Esophagus muscularis mucosa (tissue), 3 donors: ENCODE measurements around the gene PRR12.

ENCODE experiments used
- POLR2A ChIP-seq: fragments of 450-650 bp; IDR thresholded peaks from one replicate; pipeline ENCODE4 v1.6.1; 2017; ENCODE audit warnings: antibody characterized with exemption, moderate library complexity, mild to moderate bottlenecking, low read depth
- TF ChIP-seq, protein P1 (sequence below), 3 experiments: fragments of 200-600 bp in 2 of 3; fragments of 450-650 bp in 1 of 3; sonication (generic) in 2 of 3; IDR thresholded peaks; one replicate each; pipeline ENCODE4 v1.5.1; 2017 to 2019; ENCODE audit warnings: antibody characterized with exemption in 3 of 3, mild to moderate bottlenecking in 2 of 3, moderate library complexity in 1 of 3

DNA sequence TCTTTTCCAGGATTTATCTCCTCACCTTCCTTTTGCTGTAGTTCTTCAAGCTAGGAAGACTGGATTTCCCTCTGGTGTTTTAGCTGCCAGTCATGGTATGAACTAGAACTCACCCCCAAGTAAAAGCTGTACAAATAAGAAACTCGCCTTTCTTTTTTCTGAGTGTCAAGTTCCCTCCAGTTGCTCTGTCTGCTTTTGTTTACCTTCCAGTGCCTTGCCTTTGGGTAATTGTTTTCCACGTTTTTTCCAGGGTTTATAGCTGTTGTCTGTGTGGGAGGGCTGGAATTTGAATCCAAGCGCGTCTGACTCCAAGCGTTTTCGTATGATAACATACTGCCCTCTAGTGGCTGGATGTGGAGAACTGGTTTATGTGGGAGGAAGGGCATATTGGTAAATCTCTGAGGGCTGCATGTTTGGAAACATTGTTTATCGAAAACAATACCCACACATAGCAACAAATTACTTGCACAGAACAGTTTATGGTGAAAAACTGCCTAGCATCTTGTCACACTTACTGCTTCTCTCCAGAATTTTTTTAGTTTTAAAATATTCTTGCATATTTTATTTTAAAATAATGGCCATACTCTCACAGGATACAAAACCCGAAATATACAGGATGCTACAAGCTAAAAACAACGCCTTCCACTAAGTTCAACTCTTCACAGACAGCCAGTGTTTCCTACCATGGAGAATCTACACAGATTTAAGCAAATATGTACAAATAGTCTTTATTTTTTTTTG, 44.0 kb upstream of the PRR12 start:
- TF ChIP-seq, protein P1, sequence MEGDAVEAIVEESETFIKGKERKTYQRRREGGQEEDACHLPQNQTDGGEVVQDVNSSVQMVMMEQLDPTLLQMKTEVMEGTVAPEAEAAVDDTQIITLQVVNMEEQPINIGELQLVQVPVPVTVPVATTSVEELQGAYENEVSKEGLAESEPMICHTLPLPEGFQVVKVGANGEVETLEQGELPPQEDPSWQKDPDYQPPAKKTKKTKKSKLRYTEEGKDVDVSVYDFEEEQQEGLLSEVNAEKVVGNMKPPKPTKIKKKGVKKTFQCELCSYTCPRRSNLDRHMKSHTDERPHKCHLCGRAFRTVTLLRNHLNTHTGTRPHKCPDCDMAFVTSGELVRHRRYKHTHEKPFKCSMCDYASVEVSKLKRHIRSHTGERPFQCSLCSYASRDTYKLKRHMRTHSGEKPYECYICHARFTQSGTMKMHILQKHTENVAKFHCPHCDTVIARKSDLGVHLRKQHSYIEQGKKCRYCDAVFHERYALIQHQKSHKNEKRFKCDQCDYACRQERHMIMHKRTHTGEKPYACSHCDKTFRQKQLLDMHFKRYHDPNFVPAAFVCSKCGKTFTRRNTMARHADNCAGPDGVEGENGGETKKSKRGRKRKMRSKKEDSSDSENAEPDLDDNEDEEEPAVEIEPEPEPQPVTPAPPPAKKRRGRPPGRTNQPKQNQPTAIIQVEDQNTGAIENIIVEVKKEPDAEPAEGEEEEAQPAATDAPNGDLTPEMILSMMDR (IDR thresholded peaks at IDR 0.05), result peak; percentile 85 to 94 (median 88)
- no peak for TF ChIP-seq POLR2A
